ENCODE measurements around the gene ETV6.

DNA sequence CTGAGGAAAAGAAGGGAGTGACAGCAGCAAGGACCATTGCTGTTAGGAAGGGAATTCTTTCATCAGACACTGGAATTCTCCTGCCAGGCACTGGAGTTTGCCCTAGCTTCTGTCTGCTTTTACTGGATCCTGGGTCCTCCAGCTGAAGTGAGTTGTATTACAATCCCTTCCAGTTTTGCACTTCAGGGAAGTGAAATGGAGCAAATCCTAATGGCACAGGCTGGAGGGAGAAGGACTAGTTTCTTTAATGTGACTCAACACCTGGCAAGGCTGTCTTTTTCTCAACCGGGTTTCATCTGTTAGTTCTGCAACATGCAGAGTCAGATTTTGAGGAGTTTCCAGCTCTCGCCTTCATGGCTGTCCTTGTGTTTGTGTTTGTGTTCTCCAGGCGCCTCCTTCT is 45.8 kb downstream of the ETV6 start:
- TF ChIP-seq SMC3 (conservative IDR thresholded peaks at IDR 0.05; ENCODE audit: insufficient read depth, low read depth, low read length): no peak
- no peak for TF ChIP-seq CEBPB (tag; IDR thresholded peaks at IDR 0.05)
- TF ChIP-seq FOXK2 (conservative IDR thresholded peaks at IDR 0.05 in 1 of 2, IDR thresholded peaks at IDR 0.05 in 1 of 2; ENCODE audit: low read depth in 2 of 2): no peak
- TF ChIP-seq TCF3 (CRISPR knock-in tag; IDR thresholded peaks at IDR 0.05): no peak
- TF ChIP-seq L3MBTL2 (IDR thresholded peaks at IDR 0.05): no peak
- TF ChIP-seq, protein P1, sequence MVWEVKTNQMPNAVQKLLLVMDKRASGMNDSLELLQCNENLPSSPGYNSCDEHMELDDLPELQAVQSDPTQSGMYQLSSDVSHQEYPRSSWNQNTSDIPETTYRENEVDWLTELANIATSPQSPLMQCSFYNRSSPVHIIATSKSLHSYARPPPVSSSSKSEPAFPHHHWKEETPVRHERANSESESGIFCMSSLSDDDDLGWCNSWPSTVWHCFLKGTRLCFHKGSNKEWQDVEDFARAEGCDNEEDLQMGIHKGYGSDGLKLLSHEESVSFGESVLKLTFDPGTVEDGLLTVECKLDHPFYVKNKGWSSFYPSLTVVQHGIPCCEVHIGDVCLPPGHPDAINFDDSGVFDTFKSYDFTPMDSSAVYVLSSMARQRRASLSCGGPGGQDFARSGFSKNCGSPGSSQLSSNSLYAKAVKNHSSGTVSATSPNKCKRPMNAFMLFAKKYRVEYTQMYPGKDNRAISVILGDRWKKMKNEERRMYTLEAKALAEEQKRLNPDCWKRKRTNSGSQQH (CRISPR knock-in tag; IDR thresholded peaks at IDR 0.05): no peak
- TF ChIP-seq FOXJ2 (tag; IDR thresholded peaks at IDR 0.05): no peak
